Measurements from ENCODE around the gene CSF1R.
"Not testable (repeated sequence)": the region's sequence is repeated elsewhere in the genome, so short reads cannot be mapped to it uniquely, and the experiment has no call there.

Gene CSF1R

GRCh38 chr5:150103678-150104549, 17.6 kb upstream of the CSF1R start:
- DNase-seq (ENCODE audit: low spot score) = no peak

- DNase-seq (ENCODE audit: low spot score) = no peak
Observed at GRCh38 chr5:150101023-150101422, 14.7 kb upstream of the CSF1R start.

- DNase-seq (ENCODE audit: low spot score) = no peak
Observed at GRCh38 chr5:150097152-150097551, 10.8 kb upstream of the CSF1R start.

GRCh38 chr5:150092159-150092787, 5.9 kb upstream of the CSF1R start:
- no peak for DNase-seq (ENCODE audit: low spot score)

- DNase-seq (ENCODE audit: low spot score) = no peak
Observed at GRCh38 chr5:150085191-150085912, 1.0 kb downstream of the CSF1R start.

- not testable (repeated sequence) for DNase-seq (ENCODE audit: low spot score)
Observed at GRCh38 chr5:150084754-150085153, 1.6 kb downstream of the CSF1R start.

GRCh38 chr5:150082889-150083288, 3.5 kb downstream of the CSF1R start:
- DNase-seq (ENCODE audit: low spot score) = no peak

GRCh38 chr5:150082374-150082773, 4.0 kb downstream of the CSF1R start:
- DNase-seq (ENCODE audit: low spot score) = no peak

GRCh38 chr5:150081541-150082283, 4.6 kb downstream of the CSF1R start:
- no peak for DNase-seq (ENCODE audit: low spot score)

GRCh38 chr5:150080696-150081435, 5.5 kb downstream of the CSF1R start:
- DNase-seq (ENCODE audit: low spot score) = no peak

- no peak for DNase-seq (ENCODE audit: low spot score)
Observed at GRCh38 chr5:150079909-150080461, 6.4 kb downstream of the CSF1R start.

GRCh38 chr5:150078802-150079689, 7.3 kb downstream of the CSF1R start:
- no peak for DNase-seq (ENCODE audit: low spot score)

- no peak for DNase-seq (ENCODE audit: low spot score)
Observed at GRCh38 chr5:150077996-150078801, 8.2 kb downstream of the CSF1R start.

GRCh38 chr5:150077060-150077459, 9.3 kb downstream of the CSF1R start:
- no peak for DNase-seq (ENCODE audit: low spot score)

- no peak for DNase-seq (ENCODE audit: low spot score)
Observed at GRCh38 chr5:150075806-150076205, 10.5 kb downstream of the CSF1R start.

- no peak for DNase-seq (ENCODE audit: low spot score)
Observed at GRCh38 chr5:150075233-150075632, 11.1 kb downstream of the CSF1R start.

- DNase-seq (ENCODE audit: low spot score) = no peak
Observed at GRCh38 chr5:150073677-150074076, 12.7 kb downstream of the CSF1R start.

- no peak for DNase-seq (ENCODE audit: low spot score)
Observed at GRCh38 chr5:150073086-150073625, 13.2 kb downstream of the CSF1R start.

GRCh38 chr5:150070821-150071220, 15.5 kb downstream of the CSF1R start:
- no peak for DNase-seq (ENCODE audit: low spot score)

Data from CD4-positive, alpha-beta T cell treated with Interleukin-15 for 4 hours (primary cell).